ENCODE data around the gene METTL2B. TPM values are rescaled to one million over a fixed set of nuclear protein-coding genes. Genes with fewer than 3 reads are reported as not detected.

The METTL2B gene
- total and polyA plus RNA-seq, 2 of the 13 experiments (the other 11 are each of a cell fraction or from before 2014, with no cell fraction given) = 15.5 to 33.1 TPM

DNA sequence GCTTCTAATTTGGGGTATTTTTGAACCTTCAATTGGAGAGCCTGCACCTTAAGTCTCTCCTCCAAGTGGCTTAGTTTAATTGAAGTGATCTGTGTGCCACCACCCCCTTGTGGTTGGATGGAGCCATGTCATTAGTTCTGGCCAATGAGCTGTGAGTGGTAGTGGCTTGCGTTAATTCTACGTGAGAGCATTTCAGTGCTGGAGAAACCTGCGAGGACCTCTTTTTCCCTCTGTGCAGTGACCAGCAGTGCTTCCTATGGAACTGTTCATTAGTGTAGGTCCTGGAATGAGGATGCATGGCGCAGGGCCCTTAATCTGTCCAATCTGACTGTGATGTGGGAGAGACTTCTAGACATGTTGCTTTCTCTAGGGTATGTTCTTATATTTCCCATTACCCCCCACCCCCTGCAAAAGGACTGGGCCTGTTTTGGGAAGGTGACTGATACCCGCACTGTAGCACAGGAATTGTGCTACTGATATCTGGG is 17.1 kb upstream of the METTL2B start:
- Histone ChIP-seq H3K79me2 (ENCODE audit: insufficient read depth, low read length) (peaks cover 15% of the 10 kb centered on the region), H4K20me1 (ENCODE audit: insufficient read depth, low read length) (peaks cover 8% of the 10 kb centered on the region), H3K4me1 (ENCODE audit: insufficient read depth, low read length) (peaks cover 47% of the 10 kb centered on the region), H3K36me3 (replicated peaks in 1 of 2; ENCODE audit: control insufficient read depth in 1 of 2, insufficient read depth in 2 of 2, low read length in 2 of 2) (no peaks in the 10 kb centered on the region), H3K27me3 (ENCODE audit: control insufficient read depth in 1 of 2, insufficient read depth in 2 of 2, low read length in 2 of 2) (peaks cover 0 to 3% of the 10 kb centered on the region in 2 experiments; a peak in 1 of 5 replicates), H3K9me3 (ENCODE audit: low read length) (no peaks in the 10 kb centered on the region), H3K9ac (ENCODE audit: insufficient read depth, low read depth, low read length) (no peak overlapping the region), H3K27ac (ENCODE audit: extremely low read length, insufficient read depth, low read length) (no peak overlapping the region), H3K4me2 (ENCODE audit: low read depth, low read length) (no peak overlapping the region), H2AFZ (ENCODE audit: low read length) (no peak overlapping the region), H3K4me3 (replicated peaks in 1 of 3; ENCODE audit: insufficient read depth in 1 of 3, low read depth in 2 of 3, low read length in 3 of 3) (no peak overlapping the region)
- TF ChIP-seq, protein P1, sequence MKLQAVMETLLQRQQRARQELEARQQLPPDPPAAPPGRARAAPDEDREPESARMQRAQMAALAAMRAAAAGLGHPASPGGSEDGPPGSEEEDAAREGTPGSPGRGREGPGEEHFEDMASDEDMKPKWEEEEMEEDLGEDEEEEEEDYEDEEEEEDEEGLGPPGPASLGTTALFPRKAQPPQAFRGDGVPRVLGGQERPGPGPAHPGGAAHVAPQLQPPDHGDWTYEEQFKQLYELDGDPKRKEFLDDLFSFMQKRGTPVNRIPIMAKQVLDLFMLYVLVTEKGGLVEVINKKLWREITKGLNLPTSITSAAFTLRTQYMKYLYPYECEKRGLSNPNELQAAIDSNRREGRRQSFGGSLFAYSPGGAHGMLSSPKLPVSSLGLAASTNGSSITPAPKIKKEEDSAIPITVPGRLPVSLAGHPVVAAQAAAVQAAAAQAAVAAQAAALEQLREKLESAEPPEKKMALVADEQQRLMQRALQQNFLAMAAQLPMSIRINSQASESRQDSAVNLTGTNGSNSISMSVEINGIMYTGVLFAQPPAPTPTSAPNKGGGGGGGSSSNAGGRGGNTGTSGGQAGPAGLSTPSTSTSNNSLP (IDR thresholded peaks at IDR 0.05; ENCODE audit: low read depth, low read length) = 0 out of 2 replicates have a peak, but pooled peaks have one; percentile 46
- TF ChIP-seq NFYC (CRISPR knock-in tag; IDR thresholded peaks at IDR 0.05) (0 out of 2 replicates have a peak, but pooled peaks have one; percentile 27), STAG1 (CRISPR knock-in tag; IDR thresholded peaks at IDR 0.05) (peak; percentile 60), MIXL1 (CRISPR knock-in tag; IDR thresholded peaks at IDR 0.05) (peak; percentile 55; the same call in 1 of the 2 replicates), NFYB (CRISPR knock-in tag; IDR thresholded peaks at IDR 0.05) (peak; percentile 57; the same call in 1 of the 2 replicates), RAD21 (CRISPR knock-in tag; IDR thresholded peaks at IDR 0.05) (0 out of 2 replicates have a peak, but pooled peaks have one; percentile 44), RARA (CRISPR knock-in tag; IDR thresholded peaks at IDR 0.05) (no peak), SMC3 (IDR thresholded peaks at IDR 0.05; ENCODE audit: low read length) (peak; percentile 64), EEA1 (CRISPR knock-in tag; IDR thresholded peaks at IDR 0.05; ENCODE audit: borderline replicate concordance) (no peak)
- TF ChIP-seq, protein P2, sequence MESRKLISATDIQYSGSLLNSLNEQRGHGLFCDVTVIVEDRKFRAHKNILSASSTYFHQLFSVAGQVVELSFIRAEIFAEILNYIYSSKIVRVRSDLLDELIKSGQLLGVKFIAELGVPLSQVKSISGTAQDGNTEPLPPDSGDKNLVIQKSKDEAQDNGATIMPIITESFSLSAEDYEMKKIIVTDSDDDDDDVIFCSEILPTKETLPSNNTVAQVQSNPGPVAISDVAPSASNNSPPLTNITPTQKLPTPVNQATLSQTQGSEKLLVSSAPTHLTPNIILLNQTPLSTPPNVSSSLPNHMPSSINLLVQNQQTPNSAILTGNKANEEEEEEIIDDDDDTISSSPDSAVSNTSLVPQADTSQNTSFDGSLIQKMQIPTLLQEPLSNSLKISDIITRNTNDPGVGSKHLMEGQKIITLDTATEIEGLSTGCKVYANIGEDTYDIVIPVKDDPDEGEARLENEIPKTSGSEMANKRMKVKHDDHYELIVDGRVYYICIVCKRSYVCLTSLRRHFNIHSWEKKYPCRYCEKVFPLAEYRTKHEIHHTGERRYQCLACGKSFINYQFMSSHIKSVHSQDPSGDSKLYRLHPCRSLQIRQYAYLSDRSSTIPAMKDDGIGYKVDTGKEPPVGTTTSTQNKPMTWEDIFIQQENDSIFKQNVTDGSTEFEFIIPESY (CRISPR knock-in tag; IDR thresholded peaks at IDR 0.05) = no peak
- TF ChIP-seq, protein P3, sequence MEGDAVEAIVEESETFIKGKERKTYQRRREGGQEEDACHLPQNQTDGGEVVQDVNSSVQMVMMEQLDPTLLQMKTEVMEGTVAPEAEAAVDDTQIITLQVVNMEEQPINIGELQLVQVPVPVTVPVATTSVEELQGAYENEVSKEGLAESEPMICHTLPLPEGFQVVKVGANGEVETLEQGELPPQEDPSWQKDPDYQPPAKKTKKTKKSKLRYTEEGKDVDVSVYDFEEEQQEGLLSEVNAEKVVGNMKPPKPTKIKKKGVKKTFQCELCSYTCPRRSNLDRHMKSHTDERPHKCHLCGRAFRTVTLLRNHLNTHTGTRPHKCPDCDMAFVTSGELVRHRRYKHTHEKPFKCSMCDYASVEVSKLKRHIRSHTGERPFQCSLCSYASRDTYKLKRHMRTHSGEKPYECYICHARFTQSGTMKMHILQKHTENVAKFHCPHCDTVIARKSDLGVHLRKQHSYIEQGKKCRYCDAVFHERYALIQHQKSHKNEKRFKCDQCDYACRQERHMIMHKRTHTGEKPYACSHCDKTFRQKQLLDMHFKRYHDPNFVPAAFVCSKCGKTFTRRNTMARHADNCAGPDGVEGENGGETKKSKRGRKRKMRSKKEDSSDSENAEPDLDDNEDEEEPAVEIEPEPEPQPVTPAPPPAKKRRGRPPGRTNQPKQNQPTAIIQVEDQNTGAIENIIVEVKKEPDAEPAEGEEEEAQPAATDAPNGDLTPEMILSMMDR (CRISPR knock-in tag; IDR thresholded peaks at IDR 0.05) = peak; percentile 71
- TF ChIP-seq, protein P4, sequence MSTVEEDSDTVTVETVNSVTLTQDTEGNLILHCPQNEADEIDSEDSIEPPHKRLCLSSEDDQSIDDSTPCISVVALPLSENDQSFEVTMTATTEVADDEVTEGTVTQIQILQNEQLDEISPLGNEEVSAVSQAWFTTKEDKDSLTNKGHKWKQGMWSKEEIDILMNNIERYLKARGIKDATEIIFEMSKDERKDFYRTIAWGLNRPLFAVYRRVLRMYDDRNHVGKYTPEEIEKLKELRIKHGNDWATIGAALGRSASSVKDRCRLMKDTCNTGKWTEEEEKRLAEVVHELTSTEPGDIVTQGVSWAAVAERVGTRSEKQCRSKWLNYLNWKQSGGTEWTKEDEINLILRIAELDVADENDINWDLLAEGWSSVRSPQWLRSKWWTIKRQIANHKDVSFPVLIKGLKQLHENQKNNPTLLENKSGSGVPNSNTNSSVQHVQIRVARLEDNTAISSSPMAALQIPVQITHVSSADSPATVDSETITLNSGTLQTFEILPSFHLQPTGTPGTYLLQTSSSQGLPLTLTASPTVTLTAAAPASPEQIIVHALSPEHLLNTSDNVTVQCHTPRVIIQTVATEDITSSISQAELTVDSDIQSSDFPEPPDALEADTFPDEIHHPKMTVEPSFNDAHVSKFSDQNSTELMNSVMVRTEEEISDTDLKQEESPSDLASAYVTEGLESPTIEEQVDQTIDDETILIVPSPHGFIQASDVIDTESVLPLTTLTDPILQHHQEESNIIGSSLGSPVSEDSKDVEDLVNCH (CRISPR knock-in tag; IDR thresholded peaks at IDR 0.05) = no peak
- BruUV-seq (replicated peaks) = no TSS peak
- FAIRE-seq (no peak), ATAC-seq (peak; percentile 40), DNase-seq (ENCODE audit: low spot score) (peak; percentile 53)
- POLR2A ChIA-PET = interaction anchor here (1.0 to 1.5 kb wide), 4 partner anchors 24 to 36 kb away, joined by 3 to 7 read pairs (median 4); no protein-coding TSS in a partner anchor
- intact Hi-C loops (cut with micrococcal nuclease; ENCODE audit: unreplicated experiment) = loop anchor here (1.0 kb wide), 1 partner anchor 61 kb away; no protein-coding TSS in a partner anchor
- CTCF ChIA-PET (ENCODE audit: low intra/inter-chr PET ratio, low total read pairs) = interaction anchor here (6.8 kb wide), 1 partner anchor 31 kb away, joined by 140 read pairs; no protein-coding TSS in a partner anchor
- in situ Hi-C loops (cut with HindIII; ENCODE audit: extremely low pct_ligation_motif_present, low pct_unique_long_range_greater_than_20kb) = loop anchor here (5.0 kb wide), 2 partner anchors 37 to 62 kb away; no protein-coding TSS in a partner anchor
- 77% methylated on average over 5 of the region's 5 CpGs for WGBS (ENCODE audit: low lambda C conversion rate)
